ENCODE data around the gene SPSB2.

The SPSB2 gene, protein sequence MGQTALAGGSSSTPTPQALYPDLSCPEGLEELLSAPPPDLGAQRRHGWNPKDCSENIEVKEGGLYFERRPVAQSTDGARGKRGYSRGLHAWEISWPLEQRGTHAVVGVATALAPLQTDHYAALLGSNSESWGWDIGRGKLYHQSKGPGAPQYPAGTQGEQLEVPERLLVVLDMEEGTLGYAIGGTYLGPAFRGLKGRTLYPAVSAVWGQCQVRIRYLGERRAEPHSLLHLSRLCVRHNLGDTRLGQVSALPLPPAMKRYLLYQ

DNA sequence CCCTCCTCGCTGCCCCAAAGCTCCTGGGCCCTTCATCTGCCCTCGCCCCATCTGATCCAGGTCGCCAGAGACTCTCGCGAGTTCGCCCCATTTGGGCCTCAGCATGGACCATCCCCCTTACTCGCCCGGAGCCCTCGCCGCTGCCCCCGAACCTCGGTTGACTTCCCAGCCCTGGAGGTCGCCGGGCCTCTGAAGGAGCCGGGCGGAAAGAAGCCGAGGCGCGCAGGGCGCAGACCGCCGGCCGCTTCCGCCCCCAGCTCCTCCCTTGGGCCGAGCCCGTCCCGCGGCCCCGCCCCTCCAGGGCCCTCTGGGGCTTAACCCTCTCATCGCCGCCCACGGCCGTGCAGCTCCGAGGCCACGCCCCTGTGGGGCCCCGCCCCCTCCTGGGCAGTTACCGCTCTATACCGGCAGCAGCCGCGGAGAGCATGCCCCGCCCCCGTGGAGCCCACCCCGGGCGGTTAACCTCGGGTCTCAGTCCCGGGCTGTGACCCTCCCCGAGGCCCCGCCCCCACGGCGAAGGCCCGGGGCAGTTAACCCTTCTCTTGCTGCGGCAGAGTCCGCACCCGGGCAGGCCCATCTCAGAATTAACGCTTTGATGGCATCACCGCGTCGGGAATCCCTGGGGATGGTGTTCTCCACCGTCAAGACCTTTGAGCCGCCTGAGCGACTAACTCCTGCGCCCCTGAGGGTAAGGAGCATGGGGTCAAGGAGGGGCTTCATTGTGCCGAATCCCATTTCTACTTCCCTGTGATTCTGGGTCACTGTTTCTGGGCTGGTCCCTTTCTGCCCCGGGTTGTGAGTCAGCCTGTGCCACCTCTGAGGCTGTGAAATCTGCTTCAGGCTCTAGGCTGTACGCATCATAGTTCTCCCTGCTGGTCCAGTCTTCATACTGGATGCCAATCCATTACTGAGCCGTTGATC lies at the start of gene SPSB2:
Gene SPSB2, minus strand, starts transcription at position 210 of the 921 bp plus-strand sequence. CDS start 402 bp downstream, outside the sequence.
- no peaks in the 10 kb centered on the region for H3K9me3 ChIP-seq (ENCODE audit: control insufficient read depth, insufficient read depth, low read length)
- peaks cover 7% of the 10 kb centered on the region for H3K36me3 ChIP-seq (ENCODE audit: insufficient read depth, low read length)
- H3K9ac ChIP-seq (ENCODE audit: low read depth, low read length) = peak within 1 kb of the TSS; percentile 82
- H3K4me1 ChIP-seq (ENCODE audit: insufficient read depth, low read length) = peaks cover 5% of the 10 kb centered on the region; the same call in 1 of the 2 replicates

DNA sequence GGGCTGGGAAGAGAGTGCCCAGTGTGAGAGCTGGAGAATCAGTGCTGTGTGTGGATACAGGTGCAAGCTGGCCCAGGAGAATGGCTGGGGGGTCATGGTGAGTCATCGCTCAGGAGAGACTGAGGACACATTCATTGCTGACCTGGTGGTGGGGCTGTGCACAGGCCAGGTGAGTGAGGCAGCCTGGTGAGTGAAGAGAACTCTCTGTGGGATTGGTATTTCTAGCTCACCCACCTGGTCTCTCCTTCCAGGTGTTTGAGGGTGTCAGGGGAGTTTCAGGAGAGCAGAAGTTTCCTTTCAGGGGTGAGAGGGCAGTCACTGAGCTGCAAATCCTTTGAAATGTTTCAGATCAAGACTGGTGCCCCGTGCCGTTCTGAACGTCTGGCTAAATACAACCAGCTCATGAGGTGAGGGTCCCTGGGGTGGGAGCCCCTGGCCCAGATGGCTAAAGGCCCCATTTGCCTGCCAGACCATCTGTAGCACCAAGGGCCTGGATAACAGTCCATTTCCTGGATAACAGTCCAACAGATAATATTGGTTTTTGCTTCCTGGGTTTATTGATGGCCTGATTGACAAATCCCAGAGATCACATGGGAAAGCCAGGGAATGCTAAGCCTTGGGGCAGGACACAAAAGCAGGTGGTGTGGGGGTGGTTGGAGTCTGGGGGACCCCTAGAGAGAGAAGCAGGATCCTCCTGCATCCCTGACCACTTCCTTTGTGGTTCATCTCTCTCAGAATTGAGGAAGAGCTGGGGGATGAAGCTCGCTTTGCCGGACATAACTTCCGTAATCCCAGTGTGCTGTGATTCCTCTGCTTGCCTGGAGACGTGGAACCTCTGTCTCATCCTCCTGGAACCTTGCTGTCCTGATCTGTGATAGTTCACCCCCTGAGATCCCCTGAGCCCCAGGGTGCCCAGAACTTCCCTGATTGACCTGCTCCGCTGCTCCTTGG lies 49.2 kb upstream of the SPSB2 start:
- Histone ChIP-seq H3K4me1 (ENCODE audit: insufficient read depth, low read length) (peaks cover 21% of the 10 kb centered on the region; the same call in 1 of the 2 replicates), H3K9me3 (ENCODE audit: control insufficient read depth, insufficient read depth, low read length) (no peaks in the 10 kb centered on the region), H3K36me3 (ENCODE audit: insufficient read depth, low read length) (peaks cover 12% of the 10 kb centered on the region), H3K9ac (ENCODE audit: low read depth, low read length) (no peak overlapping the region)

DNA sequence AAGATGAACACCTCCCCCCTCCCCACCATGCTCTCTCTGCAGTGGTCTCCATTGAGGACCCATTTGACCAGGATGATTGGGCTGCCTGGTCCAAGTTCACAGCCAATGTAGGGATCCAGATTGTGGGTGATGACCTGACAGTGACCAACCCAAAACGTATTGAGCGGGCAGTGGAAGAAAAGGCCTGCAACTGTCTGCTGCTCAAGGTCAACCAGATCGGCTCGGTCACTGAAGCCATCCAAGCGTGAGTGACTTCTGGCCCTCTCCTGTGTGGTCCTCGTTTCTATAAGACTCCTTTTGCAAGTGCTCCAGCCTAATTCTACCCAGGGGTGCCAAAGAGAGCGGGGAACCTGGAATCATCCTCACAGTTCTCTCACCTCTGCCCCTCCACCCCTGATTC lies 48.4 kb upstream of the SPSB2 start:
- H3K9ac ChIP-seq (ENCODE audit: low read depth, low read length) = no peak overlapping the region
- H3K9me3 ChIP-seq (ENCODE audit: control insufficient read depth, insufficient read depth, low read length) = no peaks in the 10 kb centered on the region
- H3K4me1 ChIP-seq (ENCODE audit: insufficient read depth, low read length) = peaks cover 29% of the 10 kb centered on the region; the same call in 1 of the 2 replicates
- peaks cover 15% of the 10 kb centered on the region for H3K36me3 ChIP-seq (ENCODE audit: insufficient read depth, low read length)

DNA sequence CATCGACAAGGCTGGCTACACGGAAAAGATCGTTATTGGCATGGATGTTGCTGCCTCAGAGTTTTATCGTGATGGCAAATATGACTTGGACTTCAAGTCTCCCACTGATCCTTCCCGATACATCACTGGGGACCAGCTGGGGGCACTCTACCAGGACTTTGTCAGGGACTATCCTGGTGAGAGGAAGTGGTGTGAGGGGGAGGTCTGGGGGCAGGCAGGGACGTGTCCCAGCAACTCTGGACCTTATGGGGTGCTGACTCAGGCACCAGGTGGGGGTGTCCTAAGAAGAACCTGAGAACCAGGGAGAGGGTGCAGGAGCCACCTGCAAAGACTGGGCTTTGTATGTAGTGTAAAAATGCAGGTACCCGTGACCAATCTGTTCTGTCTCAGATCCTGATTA lies 46.5 kb upstream of the SPSB2 start:
- Histone ChIP-seq H3K36me3 (ENCODE audit: insufficient read depth, low read length) (peaks cover 15% of the 10 kb centered on the region), H3K9me3 (ENCODE audit: control insufficient read depth, insufficient read depth, low read length) (no peaks in the 10 kb centered on the region), H3K4me1 (ENCODE audit: insufficient read depth, low read length) (peaks cover 27% of the 10 kb centered on the region; the same call in 1 of the 2 replicates), H3K9ac (ENCODE audit: low read depth, low read length) (no peak overlapping the region)

DNA sequence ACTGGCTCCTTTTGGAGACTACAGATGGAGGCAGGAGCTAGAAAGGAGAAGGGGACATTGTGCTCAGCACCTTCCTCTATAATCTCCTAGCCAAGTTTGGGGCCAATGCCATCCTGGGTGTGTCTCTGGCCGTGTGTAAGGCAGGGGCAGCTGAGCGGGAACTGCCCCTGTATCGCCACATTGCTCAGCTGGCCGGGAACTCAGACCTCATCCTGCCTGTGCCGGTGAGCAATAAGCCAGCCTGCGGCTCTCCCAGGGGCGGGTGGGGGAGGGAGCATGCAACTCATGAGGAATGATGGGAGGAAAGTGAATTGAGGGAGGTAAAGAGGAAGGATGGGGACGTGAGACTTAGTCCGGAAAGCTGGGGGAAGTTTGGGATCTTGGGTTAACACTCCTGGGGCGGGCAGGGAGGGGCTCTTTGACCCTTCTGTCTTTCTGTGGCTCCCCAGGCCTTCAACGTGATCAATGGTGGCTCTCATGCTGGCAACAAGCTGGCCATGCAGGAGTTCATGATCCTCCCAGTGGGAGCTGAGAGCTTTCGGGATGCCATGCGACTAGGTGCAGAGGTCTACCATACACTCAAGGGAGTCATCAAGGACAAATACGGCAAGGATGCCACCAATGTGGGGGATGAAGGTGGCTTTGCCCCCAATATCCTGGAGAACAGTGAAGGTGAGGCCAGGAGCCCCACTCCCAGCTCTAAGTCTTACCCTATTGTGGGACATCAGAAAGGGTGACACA lies 44.6 kb upstream of the SPSB2 start:
- Histone ChIP-seq H3K9ac (ENCODE audit: low read depth, low read length) (no peak overlapping the region), H3K36me3 (ENCODE audit: insufficient read depth, low read length) (peaks cover 15% of the 10 kb centered on the region), H3K9me3 (ENCODE audit: control insufficient read depth, insufficient read depth, low read length) (no peaks in the 10 kb centered on the region), H3K4me1 (ENCODE audit: insufficient read depth, low read length) (peaks cover 36% of the 10 kb centered on the region; the same call in 1 of the 2 replicates)

DNA sequence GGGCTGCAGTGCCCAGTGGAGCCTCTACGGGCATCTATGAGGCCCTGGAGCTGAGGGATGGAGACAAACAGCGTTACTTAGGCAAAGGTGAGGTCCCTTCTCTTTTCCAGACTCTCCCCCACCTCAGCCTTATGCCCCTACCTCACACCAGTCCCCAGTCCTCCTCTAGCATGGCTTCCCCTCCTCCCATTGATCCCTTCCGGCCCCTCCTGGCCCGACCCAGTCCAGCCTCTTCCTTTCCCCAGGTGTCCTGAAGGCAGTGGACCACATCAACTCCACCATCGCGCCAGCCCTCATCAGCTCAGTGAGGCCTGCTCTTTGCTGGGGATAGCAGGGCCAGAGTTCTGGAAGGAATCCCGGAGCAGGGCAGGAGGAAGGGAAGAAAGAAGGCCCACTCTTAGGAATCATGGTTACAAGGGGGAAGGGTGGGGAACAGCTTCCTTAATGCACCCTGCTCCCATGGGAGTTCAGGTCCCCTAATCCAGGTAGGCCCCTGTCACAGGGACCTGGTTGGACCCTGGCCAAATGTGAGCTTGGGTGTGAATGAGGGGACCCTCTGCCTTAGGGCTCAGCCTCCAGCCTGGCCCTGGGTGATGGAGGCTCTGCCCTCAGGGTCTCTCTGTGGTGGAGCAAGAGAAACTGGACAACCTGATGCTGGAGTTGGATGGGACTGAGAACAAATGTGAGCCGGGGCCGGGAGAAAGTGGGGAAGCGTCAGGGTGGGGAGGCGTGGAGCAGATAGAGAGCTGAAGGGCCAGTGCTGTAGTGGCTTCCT lies 43.5 kb upstream of the SPSB2 start:
- H3K4me1 ChIP-seq (ENCODE audit: insufficient read depth, low read length) = peaks cover 40% of the 10 kb centered on the region
- no peaks in the 10 kb centered on the region for H3K9me3 ChIP-seq (ENCODE audit: control insufficient read depth, insufficient read depth, low read length)
- peak overlapping the region; percentile 2; the same call in 1 of the 2 replicates for H3K9ac ChIP-seq (ENCODE audit: low read depth, low read length)
- peaks cover 15% of the 10 kb centered on the region for H3K36me3 ChIP-seq (ENCODE audit: insufficient read depth, low read length)

DNA sequence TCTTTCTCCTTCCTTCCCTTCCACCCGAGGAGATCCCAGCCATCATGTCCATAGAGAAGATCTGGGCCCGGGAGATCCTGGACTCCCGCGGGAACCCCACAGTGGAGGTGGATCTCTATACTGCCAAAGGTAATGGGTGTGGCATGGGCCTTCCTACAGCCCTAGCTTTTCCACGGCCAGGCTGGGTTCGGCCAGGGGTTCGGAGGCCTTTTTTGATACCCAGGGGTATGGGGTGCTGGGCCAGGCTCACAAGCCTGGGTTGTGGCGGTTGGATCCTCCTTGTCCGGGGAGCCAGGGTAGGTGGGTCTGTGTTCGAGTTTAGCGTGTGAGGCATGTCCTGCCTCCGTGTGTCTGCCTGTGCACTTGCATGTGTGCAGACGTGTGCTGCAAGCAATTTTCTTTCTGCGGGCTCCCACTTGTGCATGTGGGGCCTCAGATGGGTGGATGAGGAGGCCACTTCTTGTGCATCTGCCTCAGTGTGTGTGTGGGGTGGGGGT lies 42.7 kb upstream of the SPSB2 start:
- no peaks in the 10 kb centered on the region for H3K9me3 ChIP-seq (ENCODE audit: control insufficient read depth, insufficient read depth, low read length)
- H3K36me3 ChIP-seq (ENCODE audit: insufficient read depth, low read length) = peaks cover 15% of the 10 kb centered on the region
- H3K4me1 ChIP-seq (ENCODE audit: insufficient read depth, low read length) = peaks cover 40% of the 10 kb centered on the region
- H3K9ac ChIP-seq (ENCODE audit: low read depth, low read length) = peak overlapping the region; percentile 62; the same call in 1 of the 2 replicates

DNA sequence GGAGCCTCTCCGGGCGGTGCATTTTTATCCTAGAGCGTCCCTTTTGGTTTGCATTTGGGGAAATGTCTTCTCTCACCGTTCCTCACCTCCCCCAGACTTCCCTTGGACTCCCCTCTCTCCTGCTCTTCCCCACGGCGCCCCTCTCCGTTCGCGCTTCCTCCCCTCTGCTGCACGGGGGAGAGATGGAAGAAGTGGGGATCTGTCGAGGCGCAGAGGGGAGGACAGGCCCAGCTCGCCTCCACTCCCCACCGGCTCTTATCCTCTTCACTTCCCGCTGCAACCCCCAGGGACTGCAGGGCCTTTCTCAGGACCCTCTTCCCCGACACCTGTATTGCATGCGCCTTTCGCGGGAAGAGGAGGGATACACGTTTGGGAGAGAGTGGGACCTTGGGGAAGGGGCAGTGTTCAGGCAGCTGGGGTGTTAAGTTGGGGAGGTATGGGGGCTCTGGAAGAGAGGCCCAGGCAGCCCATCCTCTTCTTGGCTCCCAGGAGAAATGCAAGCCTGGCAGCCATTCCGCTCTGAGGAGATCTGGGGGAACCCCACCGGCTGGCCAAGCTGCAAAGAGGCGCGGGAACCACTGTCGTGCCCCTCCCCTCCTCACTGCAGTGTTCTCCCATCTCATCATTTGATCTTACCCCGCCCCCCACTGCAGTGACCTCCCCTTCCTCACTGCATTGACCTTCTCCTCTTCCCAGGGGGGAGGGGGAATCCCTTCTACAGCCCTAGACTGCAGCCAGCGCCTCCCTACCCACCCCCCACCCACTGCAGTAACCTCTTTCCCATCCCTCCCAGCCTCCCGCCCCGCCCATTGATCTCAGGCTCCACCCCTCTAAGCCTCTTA lies 42.1 kb upstream of the SPSB2 start:
- Histone ChIP-seq H3K4me1 (ENCODE audit: insufficient read depth, low read length) (peaks cover 40% of the 10 kb centered on the region), H3K9me3 (ENCODE audit: control insufficient read depth, insufficient read depth, low read length) (no peaks in the 10 kb centered on the region), H3K36me3 (ENCODE audit: insufficient read depth, low read length) (peaks cover 15% of the 10 kb centered on the region), H3K9ac (ENCODE audit: low read depth, low read length) (peak overlapping the region; percentile 96)

DNA sequence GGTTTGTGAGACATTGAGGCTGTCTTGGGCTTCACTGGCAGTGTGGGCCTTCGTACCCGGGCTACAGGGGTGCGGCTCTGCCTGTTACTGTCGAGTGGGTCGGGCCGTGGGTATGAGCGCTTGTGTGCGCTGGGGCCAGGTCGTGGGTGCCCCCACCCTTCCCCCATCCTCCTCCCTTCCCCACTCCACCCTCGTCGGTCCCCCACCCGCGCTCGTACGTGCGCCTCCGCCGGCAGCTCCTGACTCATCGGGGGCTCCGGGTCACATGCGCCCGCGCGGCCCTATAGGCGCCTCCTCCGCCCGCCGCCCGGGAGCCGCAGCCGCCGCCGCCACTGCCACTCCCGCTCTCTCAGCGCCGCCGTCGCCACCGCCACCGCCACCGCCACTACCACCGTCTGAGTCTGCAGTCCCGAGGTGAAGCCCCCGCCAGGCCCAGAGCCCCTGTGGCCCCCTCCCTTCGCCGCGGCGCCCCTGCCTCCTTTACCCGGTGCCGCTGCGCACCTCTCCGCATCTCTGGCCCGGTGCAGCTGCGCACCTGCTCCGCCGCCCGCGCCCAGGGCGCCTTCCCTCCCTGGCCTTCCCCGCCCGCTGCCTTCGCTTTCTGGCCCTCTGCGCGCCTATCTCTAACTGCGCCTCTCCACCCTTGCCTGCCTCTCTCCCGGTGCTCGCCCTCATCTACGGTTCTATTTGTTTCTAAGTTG lies 41.3 kb upstream of the SPSB2 start, which contains the start of gene ENO2:
Gene ENO2, plus strand, starts transcription at position 335 of the 701 bp plus-strand sequence. CDS start 1,253 bp downstream, outside the sequence.
- Histone ChIP-seq H3K9ac (ENCODE audit: low read depth, low read length) (peak within 1 kb of the TSS; percentile 96), H3K9me3 (ENCODE audit: control insufficient read depth, insufficient read depth, low read length) (no peaks in the 10 kb centered on the region), H3K4me1 (ENCODE audit: insufficient read depth, low read length) (peaks cover 35% of the 10 kb centered on the region), H3K36me3 (ENCODE audit: insufficient read depth, low read length) (peaks cover 10% of the 10 kb centered on the region)

DNA sequence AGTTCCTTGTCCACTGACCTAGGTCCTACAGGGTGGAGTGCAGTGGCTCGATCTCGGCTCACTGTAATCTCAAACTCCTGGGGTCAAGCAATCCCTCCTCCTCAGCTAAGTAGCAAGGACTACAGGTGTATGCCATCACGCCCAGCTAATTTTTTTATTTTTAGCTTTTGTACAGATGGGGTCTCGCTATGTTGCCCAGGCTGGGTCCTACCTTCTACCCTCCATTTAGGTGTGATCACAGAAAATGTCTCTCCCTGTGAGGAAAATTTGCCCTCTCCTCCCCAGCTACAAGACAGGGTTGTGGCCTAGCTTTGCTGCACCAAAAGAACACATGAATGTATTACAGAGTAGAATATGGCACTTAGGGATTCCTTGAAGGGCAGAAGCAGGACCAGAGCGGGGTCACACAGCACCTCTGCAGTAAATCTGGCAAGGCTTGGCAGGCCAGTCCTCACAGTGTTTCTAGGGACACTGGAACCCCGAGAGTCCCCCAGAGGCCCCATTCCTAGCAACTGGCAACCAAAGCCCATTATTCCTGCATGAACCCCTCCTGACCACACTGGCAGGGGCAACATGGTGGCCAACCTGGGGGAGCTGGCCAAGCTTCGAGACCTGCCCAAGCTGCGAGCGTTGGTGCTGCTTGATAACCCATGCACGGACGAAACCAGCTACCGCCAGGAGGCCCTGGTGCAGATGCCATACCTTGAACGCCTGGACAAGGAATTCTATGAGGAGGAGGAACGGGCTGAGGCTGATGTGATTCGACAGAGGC lies 39.2 kb upstream of the SPSB2 start:
- no peak overlapping the region for H3K9ac ChIP-seq (ENCODE audit: low read depth, low read length)
- peaks cover 4% of the 10 kb centered on the region; the same call in 1 of the 2 replicates for H3K36me3 ChIP-seq (ENCODE audit: insufficient read depth, low read length)
- no peaks in the 10 kb centered on the region for H3K9me3 ChIP-seq (ENCODE audit: control insufficient read depth, insufficient read depth, low read length)
- peaks cover 29% of the 10 kb centered on the region for H3K4me1 ChIP-seq (ENCODE audit: insufficient read depth, low read length)

All from ES-I3 (cell line).